ENCODE measurements around the gene TIMMDC1. TPM values are rescaled to one million over a fixed set of nuclear protein-coding genes. Genes with fewer than 3 reads are reported as not detected.

TIMMDC1 gene, protein sequence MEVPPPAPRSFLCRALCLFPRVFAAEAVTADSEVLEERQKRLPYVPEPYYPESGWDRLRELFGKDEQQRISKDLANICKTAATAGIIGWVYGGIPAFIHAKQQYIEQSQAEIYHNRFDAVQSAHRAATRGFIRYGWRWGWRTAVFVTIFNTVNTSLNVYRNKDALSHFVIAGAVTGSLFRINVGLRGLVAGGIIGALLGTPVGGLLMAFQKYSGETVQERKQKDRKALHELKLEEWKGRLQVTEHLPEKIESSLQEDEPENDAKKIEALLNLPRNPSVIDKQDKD
- 104 and 109 TPM in 2 replicates for total RNA-seq (2021)
- long read RNA-seq, transcript TIMMDC1-208 (7 exons, 2,394 nt), result major isoform, 248 of 296 reads
- long read RNA-seq, partial matches to known transcripts, result 6 of 296 reads
- long read RNA-seq, other reads (novel, unspliced or antisense), result 39 of 296 reads

GRCh38 chr3:119498186-119499011, at the start of gene TIMMDC1:
TIMMDC1 (plus strand) TSS chr3:119498547; CDS start chr3:119498734, 187 bp downstream.
- H3K4me2 ChIP-seq (ENCODE audit: insufficient read depth, insufficient read length, low read length), result peak within 1 kb of the TSS; percentile 70
- H3K79me1 ChIP-seq (ENCODE audit: insufficient read depth, low read depth, low read length, poor library complexity, severe bottlenecking), result no peaks in the 10 kb centered on the region
- no peak within 1 kb of the TSS for H3K4ac ChIP-seq (ENCODE audit: low read depth, low read length)
- no peak within 1 kb of the TSS for H3T11ph ChIP-seq (ENCODE audit: low read length)
- WGBS (ENCODE audit: extremely low coverage, insufficient read length, low lambda C conversion rate), result no CpG with 5 or more reads among the region's 58 CpGs
- no peak within 1 kb of the TSS for H3K23ac ChIP-seq (ENCODE audit: insufficient read length, low read depth, low read length)
- no peak within 1 kb of the TSS for H2BK120ac ChIP-seq (ENCODE audit: low read depth, low read length, poor library complexity, severe bottlenecking)
- H3K27ac ChIP-seq (ENCODE audit: insufficient read length, low read depth, low read length), result peak within 1 kb of the TSS; percentile 60
- H2AK5ac ChIP-seq (ENCODE audit: insufficient read length, low read length), result no peak within 1 kb of the TSS
- no peaks in the 10 kb centered on the region for H3K27me3 ChIP-seq (ENCODE audit: insufficient read depth, low read length)
- H2BK12ac ChIP-seq (ENCODE audit: insufficient read length, low read depth, low read length), result no peak within 1 kb of the TSS
- H3K23me2 ChIP-seq (ENCODE audit: insufficient read length, low read depth, low read length, poor library complexity, severe bottlenecking), result peaks cover 3% of the 10 kb centered on the region
- DNase-seq, result peak; percentile 98
- H3K9me3 Mint-ChIP-seq, result no peaks in the 10 kb centered on the region
- no peaks in the 10 kb centered on the region for H4K20me1 ChIP-seq (ENCODE audit: control insufficient read depth, insufficient read depth, insufficient read length)
- H4K91ac ChIP-seq (ENCODE audit: insufficient read length, low read depth, low read length), result no peak within 1 kb of the TSS
- H3K14ac ChIP-seq (ENCODE audit: insufficient read depth, low read length), result peak within 1 kb of the TSS; percentile 75; the same call in 1 of the 2 replicates
- no peaks in the 10 kb centered on the region; the same call in 1 of the 2 replicates for H3K27me3 Mint-ChIP-seq (ENCODE audit: low read depth)
- no peak within 1 kb of the TSS for H4K8ac ChIP-seq (replicated peaks; ENCODE audit: insufficient read length, low read depth, low read length)
- H3K9ac ChIP-seq (ENCODE audit: extremely low read depth, insufficient read length, low read length), result peak within 1 kb of the TSS; percentile 96
- no peak within 1 kb of the TSS for H2BK15ac ChIP-seq (ENCODE audit: low read depth, low read length)
- no peak within 1 kb of the TSS for H4K5ac ChIP-seq (ENCODE audit: insufficient read length, low read depth, low read length)
- TF ChIP-seq, protein P1, sequence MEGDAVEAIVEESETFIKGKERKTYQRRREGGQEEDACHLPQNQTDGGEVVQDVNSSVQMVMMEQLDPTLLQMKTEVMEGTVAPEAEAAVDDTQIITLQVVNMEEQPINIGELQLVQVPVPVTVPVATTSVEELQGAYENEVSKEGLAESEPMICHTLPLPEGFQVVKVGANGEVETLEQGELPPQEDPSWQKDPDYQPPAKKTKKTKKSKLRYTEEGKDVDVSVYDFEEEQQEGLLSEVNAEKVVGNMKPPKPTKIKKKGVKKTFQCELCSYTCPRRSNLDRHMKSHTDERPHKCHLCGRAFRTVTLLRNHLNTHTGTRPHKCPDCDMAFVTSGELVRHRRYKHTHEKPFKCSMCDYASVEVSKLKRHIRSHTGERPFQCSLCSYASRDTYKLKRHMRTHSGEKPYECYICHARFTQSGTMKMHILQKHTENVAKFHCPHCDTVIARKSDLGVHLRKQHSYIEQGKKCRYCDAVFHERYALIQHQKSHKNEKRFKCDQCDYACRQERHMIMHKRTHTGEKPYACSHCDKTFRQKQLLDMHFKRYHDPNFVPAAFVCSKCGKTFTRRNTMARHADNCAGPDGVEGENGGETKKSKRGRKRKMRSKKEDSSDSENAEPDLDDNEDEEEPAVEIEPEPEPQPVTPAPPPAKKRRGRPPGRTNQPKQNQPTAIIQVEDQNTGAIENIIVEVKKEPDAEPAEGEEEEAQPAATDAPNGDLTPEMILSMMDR (conservative IDR thresholded peaks at IDR 0.05), result no peak
- H3K4me3 Mint-ChIP-seq, result peak within 1 kb of the TSS; percentile 99
- no peak within 1 kb of the TSS for H2BK20ac ChIP-seq (ENCODE audit: low read depth, low read length, poor library complexity, severe bottlenecking)
- no peaks in the 10 kb centered on the region for H3K9me3 ChIP-seq (ENCODE audit: control insufficient read depth, low read depth, low read length)
- peak within 1 kb of the TSS; percentile 99 to 100 (median 99) for H3K27ac Mint-ChIP-seq
- peaks cover 18% of the 10 kb centered on the region in 2 experiments for H3K4me1 Mint-ChIP-seq
- peaks cover 4 to 16% (median 5%) of the 10 kb centered on the region in 3 experiments; a peak in 6 of 7 replicates for H3K36me3 Mint-ChIP-seq (ENCODE audit: insufficient read depth in 1 of 3, low read depth in 3 of 3)
- H3K79me2 ChIP-seq (ENCODE audit: insufficient read depth, low read length), result no peaks in the 10 kb centered on the region; the same call in 1 of the 2 replicates
- no peak within 1 kb of the TSS for H2BK5ac ChIP-seq (ENCODE audit: insufficient read length, low read length)
- H3K4me1 ChIP-seq (ENCODE audit: insufficient read depth, low read length), result no peaks in the 10 kb centered on the region
- no peak within 1 kb of the TSS for H2AFZ ChIP-seq (ENCODE audit: low read length)
- H3K56ac ChIP-seq (ENCODE audit: insufficient read length, low read depth, low read length), result no peak within 1 kb of the TSS
- H3K18ac ChIP-seq (ENCODE audit: insufficient read length, low read depth, low read length), result peak within 1 kb of the TSS; percentile 86
